ENCODE measurements around the gene DEPP1. TPM values are rescaled to one million over a fixed set of nuclear protein-coding genes. Genes with fewer than 3 reads are reported as not detected.

Gene DEPP1
- total and polyA plus RNA-seq, 2 of the 13 experiments (the other 11 are each of a cell fraction or from before 2014, with no cell fraction given) = 14.8 to 270 TPM

- CTCF ChIA-PET (ENCODE audit: low intra/inter-chr PET ratio, low total read pairs) = interaction anchor here (0.7 to 3.1 kb wide), 5 partner anchors 27 to 302 kb away, joined by 3 to 64 read pairs (median 5); no protein-coding TSS in a partner anchor
- in situ Hi-C loops (cut with HindIII; ENCODE audit: extremely low pct_ligation_motif_present, low pct_unique_long_range_greater_than_20kb) = loop anchor here (5.0 kb wide), 1 partner anchor 45 kb away; the partner anchor contains the start of gene DEPP1
- WGBS (ENCODE audit: low lambda C conversion rate) = 6% methylated on average over 2 of the region's 10 CpGs
- TF ChIP-seq ZBTB33 (CRISPR knock-in tag; IDR thresholded peaks at IDR 0.05) (0 out of 2 replicates have a peak, but pooled peaks have one; percentile 47), GZF1 (CRISPR knock-in tag; IDR thresholded peaks at IDR 0.05) (no peak), ZNF331 (CRISPR knock-in tag; IDR thresholded peaks at IDR 0.05) (peak; percentile 38; the same call in 1 of the 2 replicates), ZFYVE20 (CRISPR knock-in tag; IDR thresholded peaks at IDR 0.05; ENCODE audit: borderline replicate concordance, low read depth) (no peak), ZFP62 (CRISPR knock-in tag; IDR thresholded peaks at IDR 0.05) (no peak), YY1 (IDR thresholded peaks at IDR 0.05; ENCODE audit: insufficient read depth, insufficient replicate concordance, low read depth, low read length) (peak; percentile 71), MBD4 (IDR thresholded peaks at IDR 0.05; ENCODE audit: borderline replicate concordance, low read length) (no peak), RXRA (CRISPR knock-in tag; IDR thresholded peaks at IDR 0.05) (peak; percentile 61; the same call in 1 of the 2 replicates), NONO (IDR thresholded peaks at IDR 0.05) (no peak), NONO (CRISPR knock-in tag; conservative IDR thresholded peaks at IDR 0.05) (0 out of 2 replicates have a peak, but pooled peaks have one; percentile 33), ZBTB21 (CRISPR knock-in tag; IDR thresholded peaks at IDR 0.05) (no peak), ZNF296 (CRISPR knock-in tag; conservative IDR thresholded peaks at IDR 0.05) (no peak), HNF4A (CRISPR knock-in tag; IDR thresholded peaks at IDR 0.05) (peak; percentile 68), ETV5 (CRISPR knock-in tag; IDR thresholded peaks at IDR 0.05; ENCODE audit: borderline replicate concordance) (peak; percentile 17; the same call in 1 of the 2 replicates), HNF1B (CRISPR knock-in tag; IDR thresholded peaks at IDR 0.05) (peak; percentile 76), CAMTA2 (CRISPR knock-in tag; IDR thresholded peaks at IDR 0.05; ENCODE audit: borderline replicate concordance) (no peak), KDM3A (CRISPR knock-in tag; IDR thresholded peaks at IDR 0.05; ENCODE audit: low read depth) (peak; percentile 63; the same call in 1 of the 2 replicates), LCORL (IDR thresholded peaks at IDR 0.05) (no peak), LCORL (CRISPR knock-in tag; IDR thresholded peaks at IDR 0.05) (0 out of 2 replicates have a peak, but pooled peaks have one; percentile 48)
- TF ChIP-seq, protein P1, sequence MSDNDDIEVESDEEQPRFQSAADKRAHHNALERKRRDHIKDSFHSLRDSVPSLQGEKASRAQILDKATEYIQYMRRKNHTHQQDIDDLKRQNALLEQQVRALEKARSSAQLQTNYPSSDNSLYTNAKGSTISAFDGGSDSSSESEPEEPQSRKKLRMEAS (IDR thresholded peaks at IDR 0.05) = peak; percentile 40; the same call in 1 of the 2 replicates
Measured at GRCh38 chr10:44932517-44933450, 45.8 kb downstream of the DEPP1 start.

More at GRCh38 chr10:44932517-44933450, 45.8 kb downstream of the DEPP1 start:
- POLR2A ChIA-PET = interaction anchor here (0.7 to 7.1 kb wide), 8 partner anchors 17 to 63 kb away, joined by 3 to 215 read pairs (median 8); partner anchors contain the start of genes DEPP1, RASSF4 and TMEM72
- intact Hi-C loops (cut with micrococcal nuclease; ENCODE audit: unreplicated experiment) = loop anchor here (1.0 to 5.0 kb wide), 2 partner anchors 43 to 60 kb away; no protein-coding TSS in a partner anchor
- no peak overlapping the region; the same call in 1 of the 2 replicates for H3K9ac ChIP-seq (ENCODE audit: insufficient read depth, low read depth, low read length)
- H3K4me3 ChIP-seq (replicated peaks in 1 of 3; ENCODE audit: insufficient read depth in 1 of 3, low read depth in 2 of 3, low read length in 3 of 3) = peak overlapping the region in 1 of 3 experiments; percentile 45; a peak in 2 of 6 replicates
- no peaks in the 10 kb centered on the region for H3K36me3 ChIP-seq (replicated peaks in 1 of 2; ENCODE audit: control insufficient read depth in 1 of 2, insufficient read depth in 2 of 2, low read length in 2 of 2)
- H3K27ac ChIP-seq (ENCODE audit: extremely low read length, insufficient read depth, low read length) = no peak overlapping the region
- H3K4me1 ChIP-seq (ENCODE audit: insufficient read depth, low read length) = peaks cover 71% of the 10 kb centered on the region
- H3K4me2 ChIP-seq (ENCODE audit: low read depth, low read length) = peak overlapping the region; percentile 66
- DNase-seq (ENCODE audit: low spot score) (peak; percentile 76), ATAC-seq (peak; percentile 92), FAIRE-seq (peak; percentile 83)
- H3K27me3 ChIP-seq (ENCODE audit: control insufficient read depth in 1 of 2, insufficient read depth in 2 of 2, low read length in 2 of 2) = no peaks in the 10 kb centered on the region
- BruUV-seq (replicated peaks) = no TSS peak
- H3K9me3 ChIP-seq (ENCODE audit: low read length) = no peaks in the 10 kb centered on the region
- no peaks in the 10 kb centered on the region for H4K20me1 ChIP-seq (ENCODE audit: insufficient read depth, low read length)
- no peaks in the 10 kb centered on the region for H3K79me2 ChIP-seq (ENCODE audit: insufficient read depth, low read length)
- no peak overlapping the region for H2AFZ ChIP-seq (ENCODE audit: low read length)
